CD8-positive, alpha-beta memory T cell (primary cell): Measurements from ENCODE around the gene SCFD2. TPM values are rescaled to one million over a fixed set of nuclear protein-coding genes. Genes with fewer than 3 reads are reported as not detected.

Experiments
- CTCF ChIA-PET: fragments of 350-600 bp; sonication (Branson Sonifier 250); formaldehyde crosslinking; loops from one replicate; lab custom pipeline; 2021; ENCODE audit warnings: antibody characterized with exemption; lab: Charles Lee
- POLR2A ChIA-PET: fragments of 350-600 bp; sonication (Branson Sonifier 250); formaldehyde crosslinking; loops from one replicate; lab custom pipeline; 2021; ENCODE audit warnings: antibody characterized with exemption; lab: Charles Lee
- DNase-seq, 5 donors: peaks; one replicate each; pipeline versions ENCODE4 v3.0.0 to v3.0.0-alpha.2; 2020 to 2022; ENCODE audit warnings: mixed read lengths in 1 of 5
- H3K27ac ChIP-seq: one replicate; pipeline ENCODE4 v1.7.0; 2013; ENCODE audit warnings: low read depth, mild to moderate bottlenecking, low read length, moderate library complexity
- H3K27me3 ChIP-seq: 2 replicates; pipeline ENCODE4 v1.7.0; 2013; ENCODE audit warnings: low read length, mild to moderate bottlenecking; ENCODE audit not compliant: insufficient read depth, poor library complexity, severe bottlenecking
- H3K36me3 ChIP-seq: 2 replicates; pipeline ENCODE4 v1.7.0; 2013; ENCODE audit warnings: mild to moderate bottlenecking, low read length, moderate library complexity; ENCODE audit not compliant: insufficient read depth
- H3K4me1 ChIP-seq: 2 replicates; pipeline ENCODE4 v1.7.0; 2013; ENCODE audit warnings: mild to moderate bottlenecking, low read length, moderate library complexity; ENCODE audit not compliant: insufficient read depth
- H3K4me3 ChIP-seq: 2 replicates; pipeline ENCODE4 v1.7.0; 2013; ENCODE audit warnings: mild to moderate bottlenecking, low read length
- H3K9me3 ChIP-seq: 2 replicates; pipeline ENCODE4 v1.7.0; 2013; ENCODE audit warnings: mild to moderate bottlenecking, low read length
- H3K27ac Mint-ChIP-seq, 8 donors: one replicate each; pipeline ENCODE4 v1.8.0; 2020 to 2021; ENCODE audit warnings: mixed read lengths in 8 of 8, mild to moderate bottlenecking in 6 of 8, inconsistent platforms in 3 of 8, moderate library complexity in 3 of 8
- H3K27me3 Mint-ChIP-seq, 2 donors: one replicate each; pipeline ENCODE4 v1.8.0; 2020 to 2021; ENCODE audit warnings: mixed read lengths in 2 of 2, mild to moderate bottlenecking in 1 of 2, moderate library complexity in 1 of 2
- H3K36me3 Mint-ChIP-seq, 3 donors: one replicate each; pipeline ENCODE4 v1.8.0; 2020 to 2021; ENCODE audit warnings: mixed read lengths in 3 of 3, inconsistent platforms in 1 of 3, mild to moderate bottlenecking in 1 of 3
- H3K4me1 Mint-ChIP-seq, 3 donors: one replicate each; pipeline ENCODE4 v1.8.0; 2020 to 2021; ENCODE audit warnings: mixed read lengths in 3 of 3, inconsistent platforms in 1 of 3, mild to moderate bottlenecking in 1 of 3
- H3K4me3 Mint-ChIP-seq, 7 donors: one replicate each; pipeline ENCODE4 v1.8.0; 2020 to 2021; ENCODE audit warnings: mixed read lengths in 7 of 7, mild to moderate bottlenecking in 6 of 7, moderate library complexity in 4 of 7, inconsistent platforms in 2 of 7
- H3K9me3 Mint-ChIP-seq, 5 donors: one replicate each; pipeline ENCODE4 v1.8.0; 2020 to 2022; ENCODE audit warnings: mixed read lengths in 5 of 5, mild to moderate bottlenecking in 3 of 5, moderate library complexity in 2 of 5, inconsistent platforms in 1 of 5
- polyA plus RNA-seq: library from polyadenylated mRNA; unstranded; fragments of 300-500 nt; fragmentation: Illumina TruSeq; gene quantifications from one replicate; pipeline ENCODE4 v1.2.3, GENCODE V29; 2021
- total RNA-seq, 2 experiments: library from RNA; stranded (reverse); gene quantifications; one replicate each; pipeline ENCODE4 v1.2.3, GENCODE V29; 2021

Gene SCFD2
- total and polyA plus RNA-seq, 3 experiments from 2014 or later = 18.1 to 29.1 (median 25.7) TPM

GRCh38 chr4:53004497-53005148 lies 361.2 kb downstream of the SCFD2 start:
- Histone ChIP-seq H3K4me3 (no peak overlapping the region), H3K4me1 (no peaks in the 10 kb centered on the region), H3K27me3 (no peaks in the 10 kb centered on the region), H3K36me3 (no peaks in the 10 kb centered on the region), H3K9me3 (no peaks in the 10 kb centered on the region), H3K27ac (no peak overlapping the region)
- no peak overlapping the region for H3K27ac Mint-ChIP-seq
- no peaks in the 10 kb centered on the region for H3K27me3 Mint-ChIP-seq
- POLR2A ChIA-PET = no interaction called here
- peaks cover 0 to 2% (median 0%) of the 10 kb centered on the region in 5 donors for H3K9me3 Mint-ChIP-seq
- DNase-seq = no peak
- H3K4me1 Mint-ChIP-seq = no peaks in the 10 kb centered on the region
- H3K36me3 Mint-ChIP-seq = peaks cover 3 to 21% (median 11%) of the 10 kb centered on the region in 3 donors
- H3K4me3 Mint-ChIP-seq = no peak overlapping the region
- CTCF ChIA-PET = no interaction called here

DNA sequence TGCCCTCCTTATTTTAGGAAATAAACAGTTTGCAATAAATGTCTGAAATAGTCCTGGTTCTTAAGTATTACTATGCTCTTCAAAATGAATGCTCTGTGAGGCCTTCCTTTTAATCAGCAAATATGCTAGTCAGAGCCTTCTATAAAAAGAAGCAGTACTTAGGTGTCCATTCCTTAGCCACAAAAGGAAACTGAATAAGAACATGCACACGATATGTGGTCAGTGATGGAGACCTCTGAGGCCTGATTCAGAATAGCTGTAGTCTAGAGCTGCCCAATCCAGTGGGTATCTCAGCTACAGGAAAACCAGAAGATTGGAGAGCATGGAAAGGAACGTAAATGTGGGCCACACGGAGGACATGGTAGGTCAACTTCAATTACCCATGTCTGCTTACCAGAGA lies 361.9 kb downstream of the SCFD2 start:
- Mint-ChIP-seq H3K27ac (no peak overlapping the region), H3K36me3 (peaks cover 3 to 26% (median 12%) of the 10 kb centered on the region in 3 donors), H3K4me1 (no peaks in the 10 kb centered on the region), H3K4me3 (no peak overlapping the region), H3K9me3 (peaks cover 0 to 2% (median 0%) of the 10 kb centered on the region in 5 donors), H3K27me3 (no peaks in the 10 kb centered on the region)
- H3K4me3 ChIP-seq = no peak overlapping the region
- H3K27ac ChIP-seq = no peak overlapping the region
- H3K36me3 ChIP-seq = no peaks in the 10 kb centered on the region
- no peak for DNase-seq
- H3K9me3 ChIP-seq = no peaks in the 10 kb centered on the region
- ChIA-PET CTCF (no interaction called here), POLR2A (no interaction called here)
- H3K4me1 ChIP-seq = no peaks in the 10 kb centered on the region
- H3K27me3 ChIP-seq = no peaks in the 10 kb centered on the region

- no peak overlapping the region for H3K27ac ChIP-seq
- no peaks in the 10 kb centered on the region for H3K9me3 ChIP-seq
- H3K4me3 ChIP-seq = no peak overlapping the region
- H3K36me3 Mint-ChIP-seq = peaks cover 2 to 8% (median 5%) of the 10 kb centered on the region in 3 donors
- H3K4me1 Mint-ChIP-seq = peaks cover 0 to 1% (median 0%) of the 10 kb centered on the region in 3 donors
- DNase-seq = no peak
- CTCF ChIA-PET = interaction anchor here (1.8 kb wide), 1 partner anchor 14 kb away, joined by 4 read pairs; no protein-coding TSS in a partner anchor
- H3K27me3 Mint-ChIP-seq = no peaks in the 10 kb centered on the region
- H3K4me1 ChIP-seq = no peaks in the 10 kb centered on the region
- POLR2A ChIA-PET = no interaction called here
- H3K36me3 ChIP-seq = no peaks in the 10 kb centered on the region
- H3K27me3 ChIP-seq = no peaks in the 10 kb centered on the region
- H3K4me3 Mint-ChIP-seq = no peak overlapping the region
- no peaks in the 10 kb centered on the region for H3K9me3 Mint-ChIP-seq
- H3K27ac Mint-ChIP-seq = no peak overlapping the region
These were observed 365.3 kb downstream of the SCFD2 start for GRCh38 chr4:53000560-53000959.

GRCh38 chr4:52999626-53000025 lies 366.2 kb downstream of the SCFD2 start:
- Histone ChIP-seq H3K36me3 (no peaks in the 10 kb centered on the region), H3K27me3 (no peaks in the 10 kb centered on the region), H3K27ac (no peak overlapping the region), H3K4me3 (no peak overlapping the region), H3K4me1 (no peaks in the 10 kb centered on the region), H3K9me3 (no peaks in the 10 kb centered on the region)
- peaks cover 0 to 1% (median 0%) of the 10 kb centered on the region in 3 donors for H3K4me1 Mint-ChIP-seq
- no peaks in the 10 kb centered on the region for H3K9me3 Mint-ChIP-seq
- peaks cover 2 to 8% (median 5%) of the 10 kb centered on the region in 3 donors for H3K36me3 Mint-ChIP-seq
- H3K27ac Mint-ChIP-seq = no peak overlapping the region
- CTCF ChIA-PET = interaction anchor here (1.8 kb wide), 1 partner anchor 15 kb away, joined by 4 read pairs; no protein-coding TSS in a partner anchor
- POLR2A ChIA-PET = no interaction called here
- DNase-seq = no peak
- H3K27me3 Mint-ChIP-seq = no peaks in the 10 kb centered on the region
- no peak overlapping the region for H3K4me3 Mint-ChIP-seq

DNA sequence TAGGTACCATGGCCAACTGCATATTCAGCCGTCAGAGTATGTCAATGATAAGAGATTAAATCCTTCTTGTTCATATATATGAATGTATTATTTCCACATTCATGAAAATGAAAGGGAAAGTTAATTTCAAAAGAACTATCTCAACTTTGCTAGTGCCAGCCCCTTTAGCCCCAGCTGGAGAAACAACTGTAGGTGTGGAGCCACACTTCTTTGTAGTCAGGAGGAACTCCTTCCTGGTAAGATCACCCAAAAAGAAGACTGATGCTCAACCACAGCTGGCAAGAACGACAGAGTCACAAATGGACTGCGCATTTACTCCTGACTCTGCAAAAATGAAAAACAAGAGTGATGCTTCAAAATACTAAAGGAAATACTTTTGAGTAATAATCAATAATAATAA lies 367.4 kb downstream of the SCFD2 start:
- Histone ChIP-seq H3K27me3 (no peaks in the 10 kb centered on the region), H3K4me3 (no peak overlapping the region), H3K9me3 (no peaks in the 10 kb centered on the region), H3K27ac (no peak overlapping the region), H3K4me1 (no peaks in the 10 kb centered on the region), H3K36me3 (no peaks in the 10 kb centered on the region)
- no peak for DNase-seq
- Mint-ChIP-seq H3K27me3 (no peaks in the 10 kb centered on the region), H3K4me3 (no peak overlapping the region), H3K27ac (no peak overlapping the region), H3K9me3 (no peaks in the 10 kb centered on the region), H3K36me3 (peaks cover 2 to 8% (median 5%) of the 10 kb centered on the region in 3 donors), H3K4me1 (peaks cover 0 to 1% (median 0%) of the 10 kb centered on the region in 3 donors)
- CTCF ChIA-PET = no interaction called here
- POLR2A ChIA-PET = no interaction called here

DNA sequence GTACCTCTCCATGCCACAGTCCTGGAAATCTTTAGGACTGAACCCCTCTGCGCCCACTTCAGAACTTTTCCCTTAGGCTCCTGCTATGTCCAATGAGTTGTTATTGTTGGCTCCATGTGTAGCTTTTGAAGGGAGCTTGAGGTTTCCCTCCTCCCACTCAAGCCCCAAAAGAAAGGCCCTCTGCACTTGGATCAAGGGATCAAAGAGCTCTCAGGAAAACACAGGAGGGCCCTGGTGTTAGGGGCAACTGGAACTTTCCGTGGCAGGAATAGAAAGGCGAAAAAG lies 368.8 kb downstream of the SCFD2 start:
- Mint-ChIP-seq H3K27ac (no peak overlapping the region), H3K27me3 (no peaks in the 10 kb centered on the region), H3K4me3 (no peak overlapping the region), H3K4me1 (peaks cover 0 to 1% (median 0%) of the 10 kb centered on the region in 3 donors), H3K36me3 (peaks cover 2 to 8% (median 4%) of the 10 kb centered on the region in 3 donors), H3K9me3 (no peaks in the 10 kb centered on the region)
- POLR2A ChIA-PET = no interaction called here
- no peaks in the 10 kb centered on the region for H3K9me3 ChIP-seq
- CTCF ChIA-PET = no interaction called here
- no peaks in the 10 kb centered on the region for H3K36me3 ChIP-seq
- no peak overlapping the region for H3K27ac ChIP-seq
- no peaks in the 10 kb centered on the region for H3K27me3 ChIP-seq
- no peaks in the 10 kb centered on the region for H3K4me1 ChIP-seq
- no peak overlapping the region for H3K4me3 ChIP-seq
- DNase-seq = no peak

- no peaks in the 10 kb centered on the region for H3K27me3 Mint-ChIP-seq
- no peaks in the 10 kb centered on the region for H3K4me1 ChIP-seq
- H3K27me3 ChIP-seq = no peaks in the 10 kb centered on the region
- ChIA-PET CTCF (no interaction called here), POLR2A (no interaction called here)
- peaks cover 0 to 1% (median 0%) of the 10 kb centered on the region in 3 donors for H3K4me1 Mint-ChIP-seq
- H3K9me3 ChIP-seq = no peaks in the 10 kb centered on the region
- H3K36me3 Mint-ChIP-seq = peaks cover 2 to 8% (median 4%) of the 10 kb centered on the region in 3 donors
- DNase-seq = no peak
- H3K27ac ChIP-seq = no peak overlapping the region
- H3K4me3 Mint-ChIP-seq = no peak overlapping the region
- no peaks in the 10 kb centered on the region for H3K36me3 ChIP-seq
- no peak overlapping the region for H3K4me3 ChIP-seq
- H3K9me3 Mint-ChIP-seq = no peaks in the 10 kb centered on the region
- no peak overlapping the region for H3K27ac Mint-ChIP-seq
These were observed 369.4 kb downstream of the SCFD2 start for GRCh38 chr4:52996261-52997131.

- Mint-ChIP-seq H3K36me3 (peaks cover 2 to 8% (median 6%) of the 10 kb centered on the region in 3 donors), H3K4me3 (no peak overlapping the region), H3K27ac (no peak overlapping the region), H3K4me1 (peaks cover 0 to 1% (median 0%) of the 10 kb centered on the region in 3 donors), H3K9me3 (no peaks in the 10 kb centered on the region), H3K27me3 (no peaks in the 10 kb centered on the region)
- POLR2A ChIA-PET = no interaction called here
- Histone ChIP-seq H3K4me3 (no peak overlapping the region), H3K36me3 (no peaks in the 10 kb centered on the region), H3K27ac (no peak overlapping the region), H3K27me3 (no peaks in the 10 kb centered on the region), H3K9me3 (no peaks in the 10 kb centered on the region), H3K4me1 (no peaks in the 10 kb centered on the region)
- DNase-seq = no peak
- CTCF ChIA-PET = no interaction called here
These were observed 370.4 kb downstream of the SCFD2 start for GRCh38 chr4:52995360-52996030.
